ENCODE measurements around the gene FBXO34. TPM values are rescaled to one million over a fixed set of nuclear protein-coding genes. Genes with fewer than 3 reads are reported as not detected.

FBXO34 gene
- total RNA-seq, 4 donors from 2014 or later = 26.2 to 55.9 (median 40.7) TPM

- H3K4me1 ChIP-seq = peaks cover 59 to 70% of the 10 kb centered on the region in 2 donors
- peak overlapping the region; percentile 85 to 93 (median 90) for H3K27ac ChIP-seq
Measured at GRCh38 chr14:55297611-55298499, 26.6 kb downstream of the FBXO34 start.

DNA sequence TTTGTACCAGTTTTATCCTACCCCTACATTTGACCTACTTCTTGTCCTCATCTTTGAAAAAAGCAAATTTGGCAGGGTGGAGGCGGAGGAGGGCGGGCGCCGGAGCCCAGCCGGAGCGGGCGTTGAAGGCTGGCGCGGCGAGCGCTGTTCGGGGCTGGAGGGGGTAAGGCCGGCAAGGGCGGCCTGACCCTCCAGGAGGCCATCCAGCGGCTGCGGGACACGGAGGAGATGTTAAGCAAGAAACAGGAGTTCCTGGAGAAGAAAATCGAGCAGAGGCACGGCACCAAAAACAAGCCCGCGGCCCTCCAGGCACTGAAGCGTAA lies 27.2 kb downstream of the FBXO34 start:
- Histone ChIP-seq H3K27me3 (no peaks in the 10 kb centered on the region), H3K36me3 (peaks cover 0 to 11% of the 10 kb centered on the region in 2 donors), H3K27ac (peak overlapping the region; percentile 85 to 93 (median 90)), H3K4me1 (peaks cover 65 to 76% of the 10 kb centered on the region in 2 donors), H3K4me3 (no peak overlapping the region), H3K9me3 (no peaks in the 10 kb centered on the region)
- DNase-seq (no peak), ATAC-seq (no peak)
- in situ Hi-C loops (cut with MboI; ENCODE audit: low sequenced_read_pairs in 4 of 4) (no loop called here), intact Hi-C loops (cut with DNase I; ENCODE audit: low total_unique reads) (no loop called here)
- TF ChIP-seq CTCF (IDR thresholded peaks at IDR 0.05 in 4 of 5, conservative IDR thresholded peaks at IDR 0.05 in 1 of 5) = no peak
- no peak for TF ChIP-seq POLR2A (IDR thresholded peaks at IDR 0.05)

More at GRCh38 chr14:55297611-55298499, 26.6 kb downstream of the FBXO34 start:
- intact Hi-C loops (cut with DNase I; ENCODE audit: low total_unique reads) (no loop called here), in situ Hi-C loops (cut with MboI; ENCODE audit: low sequenced_read_pairs in 4 of 4) (no loop called here)
- H3K36me3 ChIP-seq = peaks cover 0 to 11% of the 10 kb centered on the region in 2 donors
- DNase-seq = no peak
- no peak for ATAC-seq
- TF ChIP-seq POLR2A (IDR thresholded peaks at IDR 0.05) = no peak
- TF ChIP-seq CTCF (IDR thresholded peaks at IDR 0.05 in 4 of 5, conservative IDR thresholded peaks at IDR 0.05 in 1 of 5) = peak in 1 of 5 experiments; percentile 8
- H3K4me3 ChIP-seq = no peak overlapping the region
- no peaks in the 10 kb centered on the region for H3K9me3 ChIP-seq
- H3K27me3 ChIP-seq = no peaks in the 10 kb centered on the region

GRCh38 chr14:55301437-55302121 lies 30.4 kb downstream of the FBXO34 start:
- Histone ChIP-seq H3K9me3 (no peaks in the 10 kb centered on the region), H3K4me1 (peaks cover 74 to 77% of the 10 kb centered on the region in 2 donors), H3K4me3 (peak overlapping the region in 2 of 4 donors; percentile 14 to 17), H3K36me3 (peaks cover 0 to 11% of the 10 kb centered on the region in 2 donors), H3K27me3 (no peaks in the 10 kb centered on the region), H3K27ac (peak overlapping the region; percentile 85 to 93 (median 90))
- DNase-seq (peak; percentile 70 to 74), ATAC-seq (peak; percentile 91 to 93)
- no peak for TF ChIP-seq POLR2A (IDR thresholded peaks at IDR 0.05)
- TF ChIP-seq CTCF (IDR thresholded peaks at IDR 0.05 in 4 of 5, conservative IDR thresholded peaks at IDR 0.05 in 1 of 5) = no peak
- intact Hi-C loops (cut with DNase I; ENCODE audit: low total_unique reads) = loop anchor here (1.0 to 2.0 kb wide), 2 partner anchors 17 to 28 kb away; no protein-coding TSS in a partner anchor
- in situ Hi-C loops (cut with MboI; ENCODE audit: low sequenced_read_pairs in 4 of 4) = no loop called here

DNA sequence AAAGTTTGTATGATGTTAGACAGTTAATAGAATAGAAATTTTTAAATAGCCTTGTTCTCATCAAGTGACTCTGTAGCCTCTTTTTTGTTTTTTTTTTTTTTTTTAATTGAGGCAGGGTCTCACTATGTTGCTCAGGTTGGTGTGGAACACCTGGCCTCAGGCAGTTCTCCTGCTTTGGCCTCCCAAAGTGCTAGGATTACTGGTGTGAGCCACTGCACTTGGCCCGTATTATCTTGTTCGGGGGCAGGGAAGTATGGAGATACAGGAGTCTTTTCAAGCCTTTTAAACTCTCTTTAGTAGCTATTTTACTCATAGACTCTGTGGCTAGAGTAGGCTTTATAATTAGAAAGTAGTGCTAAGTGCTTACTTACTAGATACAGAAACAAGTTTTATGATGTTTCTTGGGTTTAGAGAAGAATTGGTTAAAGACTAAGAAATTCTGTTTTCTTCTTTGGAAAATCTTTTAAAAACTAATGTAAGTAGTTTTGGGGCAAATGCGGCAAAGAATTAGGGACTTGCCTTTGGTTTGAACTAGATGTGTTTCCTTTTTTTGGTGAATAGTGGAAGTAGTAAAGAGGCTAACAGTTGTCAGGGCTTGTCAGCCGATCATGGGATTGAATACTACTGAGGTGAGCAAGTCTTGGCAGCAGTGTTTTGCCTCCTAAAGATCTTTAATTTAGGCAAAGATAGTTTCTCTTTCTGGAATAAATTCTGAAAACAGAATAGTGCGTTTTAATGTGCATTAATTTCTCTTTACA lies 31.3 kb downstream of the FBXO34 start:
- peak; percentile 49 to 58 for ATAC-seq
- H3K9me3 ChIP-seq = no peaks in the 10 kb centered on the region
- TF ChIP-seq POLR2A (IDR thresholded peaks at IDR 0.05) (no peak), CTCF (IDR thresholded peaks at IDR 0.05 in 4 of 5, conservative IDR thresholded peaks at IDR 0.05 in 1 of 5) (no peak)
- DNase-seq = no peak
- H3K36me3 ChIP-seq = peaks cover 0 to 11% of the 10 kb centered on the region in 2 donors
- H3K4me1 ChIP-seq = peaks cover 64 to 73% of the 10 kb centered on the region in 2 donors
- in situ Hi-C loops (cut with MboI; ENCODE audit: low sequenced_read_pairs in 4 of 4) (no loop called here), intact Hi-C loops (cut with DNase I; ENCODE audit: low total_unique reads) (loop anchor here (1.0 kb wide), 1 partner anchor 29 kb away; no protein-coding TSS in a partner anchor)
- H3K4me3 ChIP-seq = peak overlapping the region; percentile 3 to 17 (median 11)
- no peaks in the 10 kb centered on the region for H3K27me3 ChIP-seq
- peak overlapping the region; percentile 85 to 93 (median 90) for H3K27ac ChIP-seq
